Measurements from ENCODE around the gene CRYL1. TPM values are rescaled to one million over a fixed set of nuclear protein-coding genes. Genes with fewer than 3 reads are reported as not detected.

Gene CRYL1
- total and polyA plus RNA-seq, 2 of the 8 experiments (the other 6 are each of a cell fraction or from before 2014, with no cell fraction given) = 1.9 to 6.4 TPM

DNA sequence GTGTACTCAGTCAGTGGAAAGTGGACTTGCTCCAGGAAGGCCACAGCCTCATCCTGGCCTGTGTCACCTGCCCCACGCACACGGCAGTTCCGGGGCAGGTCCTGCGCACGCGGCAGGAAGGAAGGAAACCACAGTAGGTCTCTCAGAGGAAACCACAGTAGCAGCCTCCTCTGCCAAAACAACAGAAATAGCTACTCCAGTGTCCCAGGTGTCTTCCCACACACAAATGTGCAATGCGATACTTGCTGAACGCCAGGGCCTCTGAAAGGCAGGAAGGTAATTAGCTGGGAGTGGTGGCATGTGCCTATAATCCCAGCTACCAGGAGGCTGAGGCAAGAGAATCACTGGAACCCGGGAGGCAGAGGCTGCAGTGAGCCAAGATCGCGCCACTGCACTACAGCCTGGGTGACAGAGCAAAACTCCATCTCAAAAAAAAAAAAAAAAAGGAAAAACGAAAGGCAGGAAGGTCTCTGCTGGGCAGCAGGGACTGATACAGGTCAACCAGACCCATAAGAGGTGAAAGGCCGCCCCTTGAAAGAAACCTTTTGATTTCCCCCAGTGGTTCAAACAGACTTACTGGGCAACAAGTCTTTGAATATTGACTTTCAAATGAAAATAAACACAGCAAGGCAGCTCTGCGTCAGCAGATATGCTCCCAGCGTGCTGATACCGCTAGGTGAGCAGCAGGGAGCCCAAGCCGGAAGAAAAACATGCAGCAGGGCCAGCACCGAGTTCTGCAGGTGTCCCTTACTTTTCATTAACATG, 49.5 kb downstream of the CRYL1 start:
- no peaks in the 10 kb centered on the region for H4K20me1 ChIP-seq (replicated peaks in 1 of 2; ENCODE audit: control insufficient read depth in 1 of 2, insufficient read depth in 2 of 2, low read length in 2 of 2)
- no peak for FAIRE-seq
- no peak for DNase-seq (ENCODE audit: low read depth in 1 of 2, low spot score in 2 of 2)
- H3K36me3 ChIP-seq (ENCODE audit: control insufficient read depth in 2 of 4, insufficient read depth in 4 of 4, low read length in 3 of 4) = no peaks in the 10 kb centered on the region
- ChIA-PET POLR2A (ENCODE audit: partially characterized antibody) (no interaction called here), CTCF (ENCODE audit: partially characterized antibody) (interaction anchor here (0.8 to 1.6 kb wide), 3 partner anchors 12 to 279 kb away, joined by 3 to 6 read pairs (median 3); no protein-coding TSS in a partner anchor)
- peak overlapping the region; percentile 32; the same call in 1 of the 2 replicates for H2BK5ac ChIP-seq (ENCODE audit: low read depth, low read length)
- no peak overlapping the region for H2AFZ ChIP-seq (ENCODE audit: low read length)
- H3K4ac ChIP-seq (replicated peaks; ENCODE audit: insufficient read length, low read depth, low read length) = peak overlapping the region; percentile 28
- peak overlapping the region in 1 of 2 experiments; percentile 43; a peak in 2 of 4 replicates for H3K4me2 ChIP-seq (ENCODE audit: insufficient read depth in 1 of 2, low read depth in 2 of 2, low read length in 2 of 2)
- no peaks in the 10 kb centered on the region for H3K27me3 ChIP-seq (replicated peaks in 1 of 4; ENCODE audit: control insufficient read depth in 3 of 4, extremely low read depth in 1 of 4, insufficient read depth in 3 of 4, low read length in 3 of 4)
- H2BK20ac ChIP-seq (ENCODE audit: low read length) = no peak overlapping the region
- H2BK15ac ChIP-seq (ENCODE audit: low read length) = peak overlapping the region; percentile 93; the same call in 1 of the 2 replicates
- no peak overlapping the region for H3K56ac ChIP-seq (replicated peaks; ENCODE audit: insufficient read length, low read depth, low read length)
- no peak overlapping the region for H4K5ac ChIP-seq (ENCODE audit: insufficient read length, low read depth, low read length)
- H3K79me2 ChIP-seq (ENCODE audit: control insufficient read depth in 1 of 2, insufficient read depth in 2 of 2, low read length in 2 of 2) = no peaks in the 10 kb centered on the region
- 0 out of 2 replicates have a peak overlapping the region, but pooled peaks have one; percentile 29 for H2BK12ac ChIP-seq (ENCODE audit: low read depth, low read length)
- H3K18ac ChIP-seq (ENCODE audit: extremely low read depth, low read length) = no peak overlapping the region
- H3K9me3 ChIP-seq (ENCODE audit: insufficient read depth in 2 of 2, low read depth in 1 of 2, low read length in 1 of 2) = no peaks in the 10 kb centered on the region; a peak in 1 of 4 replicates
- H4K8ac ChIP-seq (ENCODE audit: extremely low read depth, insufficient read depth, low read length) = no peak overlapping the region
- H3K4me3 ChIP-seq (ENCODE audit: extremely low read depth in 1 of 4, insufficient read depth in 2 of 4, low read depth in 3 of 4, low read length in 4 of 4) = no peak overlapping the region
- H3K4me1 ChIP-seq (replicated peaks in 1 of 4; ENCODE audit: control insufficient read depth in 3 of 4, insufficient read depth in 4 of 4, low read length in 3 of 4) = peaks cover 0 to 5% (median under 1%) of the 10 kb centered on the region in 4 experiments; a peak in 2 of 7 replicates
- no peak overlapping the region for H3K27ac ChIP-seq (ENCODE audit: low read depth, low read length)
- H3K79me1 ChIP-seq (ENCODE audit: low read depth, low read length) = no peaks in the 10 kb centered on the region
- H3K23ac ChIP-seq (ENCODE audit: insufficient read length) = no peak overlapping the region
- H4K91ac ChIP-seq (replicated peaks; ENCODE audit: insufficient read length, low read length) = peak overlapping the region; percentile 52
- 67% methylated on average over 14 of the region's 18 CpGs; no CpG with 5 or more reads in 1 of the 2 experiments for WGBS, 2 experiments (ENCODE audit: extremely low coverage in 1 of 2, insufficient coverage in 1 of 2, insufficient read length in 1 of 2, insufficient replicate concordance in 2 of 2, low coverage in 1 of 2, low lambda C conversion rate in 2 of 2, missing lambda C conversion rate in 1 of 2)
- H3K23me2 ChIP-seq (ENCODE audit: low read depth, low read length) = 0 out of 2 replicates have a peak, but pooled peaks cover 1% of the 10 kb centered on the region
- H2BK120ac ChIP-seq (replicated peaks; ENCODE audit: low read depth, low read length) = no peak overlapping the region
- no peak overlapping the region for H3K14ac ChIP-seq (ENCODE audit: insufficient read length)
- TF ChIP-seq TAF1 (IDR thresholded peaks at IDR 0.05; ENCODE audit: low read depth, low read length) = no peak
- 0 out of 2 replicates have a peak, but pooled peaks have one; percentile 17 for TF ChIP-seq BACH1 (IDR thresholded peaks at IDR 0.05; ENCODE audit: low read length)
- TF ChIP-seq TBP (IDR thresholded peaks at IDR 0.05; ENCODE audit: low read depth, low read length) = no peak
- H2AK5ac ChIP-seq (ENCODE audit: low read depth, low read length) = no peak overlapping the region; the same call in 1 of the 2 replicates
- no peak overlapping the region; a peak in 1 of 7 replicates for H3K9ac ChIP-seq (replicated peaks in 1 of 4; ENCODE audit: extremely low read depth in 1 of 4, low read depth in 3 of 4, low read length in 3 of 4)
